Mucosa of rectum (tissue), 2 donors: Measurements from ENCODE around the gene ADIPOQ.

Experiments
- H3K27ac ChIP-seq, 2 donors: one replicate each; pipeline ENCODE4 v1.7.0; 2013; ENCODE audit warnings: inconsistent platforms in 2 of 2, low read depth in 2 of 2, low read length in 2 of 2
- H3K27me3 ChIP-seq, 2 donors: one replicate each; pipeline ENCODE4 v1.7.0; 2013; ENCODE audit warnings: low read length in 2 of 2; ENCODE audit not compliant: control insufficient read depth in 2 of 2, insufficient read depth in 2 of 2
- H3K36me3 ChIP-seq, 2 donors: one replicate each; pipeline ENCODE4 v1.7.0; 2013; ENCODE audit warnings: low read length in 2 of 2; ENCODE audit not compliant: control insufficient read depth in 2 of 2, insufficient read depth in 2 of 2
- H3K4me1 ChIP-seq, 2 donors: one replicate each; pipeline ENCODE4 v1.7.0; 2013; ENCODE audit warnings: low read length in 2 of 2, mild to moderate bottlenecking in 1 of 2; ENCODE audit not compliant: control insufficient read depth in 2 of 2, insufficient read depth in 2 of 2
- H3K4me3 ChIP-seq, 2 donors: one replicate each; pipeline ENCODE4 v1.7.0; 2013; ENCODE audit warnings: low read length in 2 of 2
- H3K9ac ChIP-seq, 2 donors: one replicate each; pipeline ENCODE4 v1.7.0; 2013; ENCODE audit warnings: low read length in 2 of 2, low read depth in 1 of 2, mild to moderate bottlenecking in 1 of 2
- H3K9me3 ChIP-seq, 2 donors: one replicate each; pipeline ENCODE4 v1.7.0; 2013; ENCODE audit warnings: low read length in 2 of 2; ENCODE audit not compliant: control insufficient read depth in 2 of 2
- donor health status: healthy.
- donor health status: Normal muscosa, but diverticular disease.

The ADIPOQ gene

GRCh38 chr3:186826410-186826975 is 16.0 kb upstream of the ADIPOQ start:
- peaks cover 39 to 55% of the 10 kb centered on the region in 2 donors for H3K27me3 ChIP-seq
- H3K4me1 ChIP-seq: peaks cover 3 to 9% of the 10 kb centered on the region in 2 donors
- no peaks in the 10 kb centered on the region for H3K36me3 ChIP-seq
- H3K4me3 ChIP-seq: peak overlapping the region; percentile 37 to 69
- no peak overlapping the region for H3K27ac ChIP-seq
- H3K9ac ChIP-seq: no peak overlapping the region
- no peaks in the 10 kb centered on the region for H3K9me3 ChIP-seq

- peak overlapping the region; percentile 41 to 80 for H3K9ac ChIP-seq
- H3K27ac ChIP-seq: no peak overlapping the region
- no peaks in the 10 kb centered on the region for H3K36me3 ChIP-seq
- peaks cover 42 to 59% of the 10 kb centered on the region in 2 donors for H3K27me3 ChIP-seq
- H3K9me3 ChIP-seq: no peaks in the 10 kb centered on the region
- peaks cover 3 to 9% of the 10 kb centered on the region in 2 donors for H3K4me1 ChIP-seq
- peak overlapping the region; percentile 69 to 74 for H3K4me3 ChIP-seq
Observed at GRCh38 chr3:186826976-186827857, 15.3 kb upstream of the ADIPOQ start.

- Histone ChIP-seq H3K27me3 (peaks cover 42 to 62% of the 10 kb centered on the region in 2 donors), H3K9me3 (no peaks in the 10 kb centered on the region), H3K4me1 (peaks cover 3 to 9% of the 10 kb centered on the region in 2 donors), H3K4me3 (no peak overlapping the region), H3K9ac (no peak overlapping the region), H3K27ac (no peak overlapping the region), H3K36me3 (no peaks in the 10 kb centered on the region)
Observed at GRCh38 chr3:186828340-186828739, 14.2 kb upstream of the ADIPOQ start.

- H3K27me3 ChIP-seq: peaks cover 19 to 33% of the 10 kb centered on the region in 2 donors
- peaks cover 3% of the 10 kb centered on the region in 2 donors for H3K4me1 ChIP-seq
- no peak overlapping the region for H3K4me3 ChIP-seq
- H3K9me3 ChIP-seq: no peaks in the 10 kb centered on the region
- H3K27ac ChIP-seq: no peak overlapping the region
- H3K36me3 ChIP-seq: no peaks in the 10 kb centered on the region
- H3K9ac ChIP-seq: no peak overlapping the region
Observed at GRCh38 chr3:186831798-186832197, 10.7 kb upstream of the ADIPOQ start.

- H3K27ac ChIP-seq: no peak overlapping the region
- H3K9ac ChIP-seq: no peak overlapping the region
- H3K9me3 ChIP-seq: no peaks in the 10 kb centered on the region
- peaks cover 3% of the 10 kb centered on the region in 2 donors for H3K4me1 ChIP-seq
- H3K4me3 ChIP-seq: no peak overlapping the region
- H3K27me3 ChIP-seq: peaks cover 19 to 33% of the 10 kb centered on the region in 2 donors
- no peaks in the 10 kb centered on the region for H3K36me3 ChIP-seq
Observed at GRCh38 chr3:186832276-186832675, 10.2 kb upstream of the ADIPOQ start.

- Histone ChIP-seq H3K4me3 (no peak overlapping the region), H3K4me1 (no peaks in the 10 kb centered on the region), H3K9ac (no peak overlapping the region), H3K36me3 (no peaks in the 10 kb centered on the region), H3K27me3 (no peaks in the 10 kb centered on the region), H3K27ac (no peak overlapping the region), H3K9me3 (no peaks in the 10 kb centered on the region)
Observed at GRCh38 chr3:186839874-186840641, 2.5 kb upstream of the ADIPOQ start.

GRCh38 chr3:186841620-186842019 is 890 bp upstream of the ADIPOQ start:
- no peak overlapping the region for H3K9ac ChIP-seq

GRCh38 chr3:186843039-186843432 is 526 bp downstream of the ADIPOQ start:
- Histone ChIP-seq H3K4me3 (no peak overlapping the region), H3K27me3 (peaks cover 0 to 3% of the 10 kb centered on the region in 2 donors), H3K36me3 (no peaks in the 10 kb centered on the region), H3K9me3 (no peaks in the 10 kb centered on the region), H3K4me1 (no peaks in the 10 kb centered on the region), H3K27ac (no peak overlapping the region), H3K9ac (no peak overlapping the region)

More at GRCh38 chr3:186841620-186842019, 890 bp upstream of the ADIPOQ start:
- no peak overlapping the region for H3K4me3 ChIP-seq
- H3K9me3 ChIP-seq: no peaks in the 10 kb centered on the region
- H3K36me3 ChIP-seq: no peaks in the 10 kb centered on the region
- H3K4me1 ChIP-seq: no peaks in the 10 kb centered on the region
- no peak overlapping the region for H3K27ac ChIP-seq
- peaks cover 0 to 3% of the 10 kb centered on the region in 2 donors for H3K27me3 ChIP-seq

- Histone ChIP-seq H3K9me3 (no peaks in the 10 kb centered on the region), H3K4me1 (no peaks in the 10 kb centered on the region), H3K9ac (no peak overlapping the region), H3K36me3 (no peaks in the 10 kb centered on the region), H3K27ac (no peak overlapping the region), H3K4me3 (no peak overlapping the region), H3K27me3 (peaks cover 0 to 3% of the 10 kb centered on the region in 2 donors)
Observed at GRCh38 chr3:186844908-186845307, 2.4 kb downstream of the ADIPOQ start.

GRCh38 chr3:186845756-186846155 is 3.2 kb downstream of the ADIPOQ start:
- peaks cover 0 to 3% of the 10 kb centered on the region in 2 donors for H3K27me3 ChIP-seq
- H3K27ac ChIP-seq: no peak overlapping the region
- H3K36me3 ChIP-seq: no peaks in the 10 kb centered on the region
- no peak overlapping the region for H3K9ac ChIP-seq
- H3K9me3 ChIP-seq: no peaks in the 10 kb centered on the region
- H3K4me3 ChIP-seq: no peak overlapping the region
- no peaks in the 10 kb centered on the region for H3K4me1 ChIP-seq
